Astrocyte (in vitro differentiated cells and primary cell): ENCODE measurements around the gene TTC23.

ENCODE experiments used
- CTCF ChIP-seq: IDR thresholded peaks from 2 replicates; pipeline ENCODE4 v1.5.1; 2011; ENCODE audit warnings: low read depth, mild to moderate bottlenecking, inconsistent platforms, low read length, moderate library complexity; ENCODE audit not compliant: insufficient read depth
- EZH2 ChIP-seq: IDR thresholded peaks from 2 replicates; pipeline ENCODE4 v1.6.1; 2012; ENCODE audit warnings: mild to moderate bottlenecking, low read length, inconsistent platforms; ENCODE audit not compliant: insufficient read depth

DNA sequence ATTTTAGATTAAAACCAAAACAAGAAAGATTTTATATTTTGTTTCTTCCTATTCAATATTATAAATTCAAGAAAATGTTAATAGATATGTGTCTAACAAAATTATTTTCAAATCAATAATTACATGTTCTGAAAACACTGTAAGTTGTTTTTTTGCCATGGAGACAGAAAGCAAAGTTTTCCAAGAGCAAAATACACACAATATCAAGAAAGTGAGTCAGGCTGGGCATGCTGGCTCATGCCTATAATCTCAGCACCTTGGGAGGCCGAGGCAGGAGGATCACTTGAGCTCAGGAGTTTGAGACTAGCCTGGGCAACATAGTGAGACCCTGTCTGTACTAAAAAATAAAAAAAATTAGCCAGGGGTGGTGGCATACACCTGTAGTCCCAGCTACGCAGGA is 71.7 kb downstream of the TTC23 start:
- TF ChIP-seq CTCF (no peak), EZH2 (no peak)
